Thoracic aorta (tissue), 2 donors: Measurements from ENCODE around the gene CA6. TPM values are rescaled to one million over a fixed set of nuclear protein-coding genes. Genes with fewer than 3 reads are reported as not detected.

ENCODE experiments used
- ATAC-seq: fragments of 150-250 bp; one replicate; pipeline ENCODE4 v1.8.0; 2017; ENCODE audit warnings: low read depth; ENCODE audit not compliant: insufficient number of reproducible peaks, low FRiP score
- DNase-seq: peaks from one replicate; pipeline ENCODE4 v3.0.0-alpha.2; 2020; ENCODE audit warnings: low spot score
- H3K27ac ChIP-seq, 2 donors: fragments of 200-600 bp; sonication (generic); 1 replicate in 1 of 2; 2 replicates in 1 of 2; pipeline ENCODE4 v1.5.1; 2016; ENCODE audit warnings: mild to moderate bottlenecking in 2 of 2, moderate library complexity in 2 of 2
- H3K27me3 ChIP-seq: fragments of 200-600 bp; sonication (generic); replicated peaks from 2 replicates; pipeline ENCODE4 v1.6.0; 2016; ENCODE audit warnings: mild to moderate bottlenecking; ENCODE audit not compliant: insufficient read depth
- H3K36me3 ChIP-seq: fragments of 200-600 bp; sonication (generic); one replicate; pipeline ENCODE4 v1.5.1; 2016
- H3K4me1 ChIP-seq, 2 donors: fragments of 200-600 bp; sonication (generic); 1 replicate in 1 of 2; 2 replicates in 1 of 2; pipeline versions ENCODE4 v1.5.1 to v1.6.0; 2016; ENCODE audit warnings: low read depth in 2 of 2, mild to moderate bottlenecking in 1 of 2; ENCODE audit not compliant: control insufficient read depth in 1 of 2
- H3K4me3 ChIP-seq: fragments of 200-600 bp; sonication (generic); 2 replicates; pipeline ENCODE4 v1.5.1; 2016; ENCODE audit warnings: mild to moderate bottlenecking
- H3K9me3 ChIP-seq: fragments of 200-600 bp; sonication (generic); 2 replicates; pipeline ENCODE4 v1.5.1; 2016
- total RNA-seq, 2 donors: library from RNA; depleted of rRNA; stranded (reverse); fragments of >200 nt; gene quantifications; one replicate each; pipeline versions ENCODE4 v1.1.0 to v1.2.3, GENCODE V29; 2016
- TF ChIP-seq, protein P1 (sequence below): fragments of 200-600 bp; sonication (generic); IDR thresholded peaks from one replicate; pipeline ENCODE4 v1.5.1; 2019; ENCODE audit warnings: antibody characterized with exemption

CA6 gene
- total RNA-seq, 2 donors from 2014 or later, result not detected

DNA sequence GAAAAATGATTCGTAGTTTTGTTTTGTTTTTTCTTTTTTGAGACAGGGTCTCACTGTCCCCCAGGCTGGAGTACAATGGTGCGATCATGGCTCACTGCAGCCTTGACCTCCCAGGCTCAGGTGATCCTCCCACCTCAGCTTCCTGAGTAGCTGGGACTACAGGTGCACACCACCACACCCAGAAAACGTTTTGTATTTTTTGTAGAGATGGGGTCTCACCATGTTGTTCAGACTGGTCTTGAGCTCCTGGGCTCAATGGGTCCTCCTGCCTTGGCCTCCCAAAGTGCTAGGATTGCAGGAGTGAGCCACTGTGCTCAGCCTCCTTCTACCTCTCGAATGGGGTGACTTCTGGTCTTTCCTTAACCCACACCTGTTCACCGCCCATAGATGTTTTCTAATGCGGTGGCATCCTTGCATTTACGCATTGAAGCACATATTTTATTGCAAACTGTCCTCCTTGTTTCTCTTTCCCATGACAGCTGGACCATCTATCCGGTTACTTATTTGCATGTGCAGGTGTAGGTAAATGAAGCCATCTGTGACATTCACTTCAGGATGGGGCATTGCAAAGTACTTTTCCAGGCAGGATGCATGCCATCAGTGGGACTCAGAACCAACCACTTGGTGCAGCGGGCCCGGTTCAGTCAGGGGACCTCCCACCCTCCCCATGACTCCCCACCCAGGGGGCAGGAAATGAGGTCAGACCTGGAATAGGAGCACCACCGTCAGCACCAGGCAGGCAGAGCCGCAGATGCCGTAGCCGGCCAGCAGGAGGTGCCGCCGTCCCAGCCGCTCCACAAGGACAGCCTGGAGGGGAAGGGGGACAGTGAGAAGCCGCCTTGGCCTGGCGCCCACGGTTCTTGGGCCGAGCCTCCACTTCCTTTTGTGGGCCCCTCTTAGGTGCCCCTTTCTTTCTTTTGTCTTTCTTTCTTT, 64.0 kb downstream of the CA6 start:
- Histone ChIP-seq H3K9me3 (no peaks in the 10 kb centered on the region), H3K4me3 (no peak overlapping the region), H3K4me1 (no peaks in the 10 kb centered on the region), H3K27me3 (no peaks in the 10 kb centered on the region), H3K27ac (no peak overlapping the region), H3K36me3 (no peaks in the 10 kb centered on the region)
- DNase-seq (no peak), ATAC-seq (no peak)
- TF ChIP-seq, protein P1, sequence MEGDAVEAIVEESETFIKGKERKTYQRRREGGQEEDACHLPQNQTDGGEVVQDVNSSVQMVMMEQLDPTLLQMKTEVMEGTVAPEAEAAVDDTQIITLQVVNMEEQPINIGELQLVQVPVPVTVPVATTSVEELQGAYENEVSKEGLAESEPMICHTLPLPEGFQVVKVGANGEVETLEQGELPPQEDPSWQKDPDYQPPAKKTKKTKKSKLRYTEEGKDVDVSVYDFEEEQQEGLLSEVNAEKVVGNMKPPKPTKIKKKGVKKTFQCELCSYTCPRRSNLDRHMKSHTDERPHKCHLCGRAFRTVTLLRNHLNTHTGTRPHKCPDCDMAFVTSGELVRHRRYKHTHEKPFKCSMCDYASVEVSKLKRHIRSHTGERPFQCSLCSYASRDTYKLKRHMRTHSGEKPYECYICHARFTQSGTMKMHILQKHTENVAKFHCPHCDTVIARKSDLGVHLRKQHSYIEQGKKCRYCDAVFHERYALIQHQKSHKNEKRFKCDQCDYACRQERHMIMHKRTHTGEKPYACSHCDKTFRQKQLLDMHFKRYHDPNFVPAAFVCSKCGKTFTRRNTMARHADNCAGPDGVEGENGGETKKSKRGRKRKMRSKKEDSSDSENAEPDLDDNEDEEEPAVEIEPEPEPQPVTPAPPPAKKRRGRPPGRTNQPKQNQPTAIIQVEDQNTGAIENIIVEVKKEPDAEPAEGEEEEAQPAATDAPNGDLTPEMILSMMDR, result peak; percentile 7

DNA sequence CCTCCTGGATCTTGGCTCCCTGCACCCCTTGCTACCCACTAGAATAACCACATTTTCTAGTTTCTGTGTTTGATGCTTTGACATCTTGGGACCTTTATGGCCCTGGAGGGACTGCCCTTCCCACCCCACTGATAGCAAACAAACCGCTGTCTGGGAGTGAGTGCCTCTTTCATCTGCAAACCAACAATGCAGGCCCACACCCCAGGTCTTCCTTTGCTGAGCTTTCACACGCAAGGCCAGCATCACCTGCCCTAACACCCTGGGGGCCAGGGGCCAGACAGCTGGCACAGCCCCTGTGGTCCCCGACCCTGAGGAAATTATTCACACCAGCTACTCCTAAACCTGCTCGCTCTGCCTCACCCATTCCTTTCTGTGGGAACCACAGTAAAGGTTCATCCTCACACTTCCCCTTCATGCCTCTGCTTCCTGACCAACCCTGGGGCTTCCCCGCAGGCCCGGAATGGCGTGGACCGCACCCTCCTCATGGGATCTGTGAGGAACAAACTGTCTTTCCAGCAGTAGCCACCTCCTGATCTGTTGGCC, 65.2 kb downstream of the CA6 start:
- H3K27me3 ChIP-seq, result no peaks in the 10 kb centered on the region
- no peaks in the 10 kb centered on the region for H3K36me3 ChIP-seq
- H3K27ac ChIP-seq, result no peak overlapping the region
- no peaks in the 10 kb centered on the region for H3K9me3 ChIP-seq
- TF ChIP-seq, protein P1, result no peak
- H3K4me1 ChIP-seq, result no peaks in the 10 kb centered on the region
- DNase-seq (no peak), ATAC-seq (no peak)
- H3K4me3 ChIP-seq, result no peak overlapping the region

DNA sequence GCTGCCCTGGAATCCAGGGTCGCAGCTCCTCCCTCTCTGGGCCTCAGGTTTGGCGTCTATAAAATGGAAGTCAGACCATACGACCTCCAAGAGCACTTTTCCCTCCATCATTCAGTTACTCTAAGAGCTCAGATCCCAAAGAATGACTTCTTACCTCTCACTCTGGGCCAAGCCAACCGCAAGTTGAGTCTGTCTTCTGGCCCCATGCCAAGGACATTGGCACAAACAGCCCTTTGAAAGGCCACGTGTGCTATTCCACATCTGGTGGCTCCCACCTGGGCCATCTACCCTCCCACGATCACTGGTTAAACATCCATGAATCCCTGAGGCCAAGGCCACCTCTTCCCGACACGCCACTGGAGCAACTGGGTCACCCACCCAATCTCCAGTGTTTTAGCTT, 68.2 kb downstream of the CA6 start:
- no peak overlapping the region for H3K27ac ChIP-seq
- DNase-seq (no peak), ATAC-seq (no peak)
- H3K36me3 ChIP-seq, result no peaks in the 10 kb centered on the region
- H3K9me3 ChIP-seq, result no peaks in the 10 kb centered on the region
- H3K4me3 ChIP-seq, result no peak overlapping the region
- H3K27me3 ChIP-seq, result no peaks in the 10 kb centered on the region
- TF ChIP-seq, protein P1, result no peak
- H3K4me1 ChIP-seq, result no peaks in the 10 kb centered on the region

DNA sequence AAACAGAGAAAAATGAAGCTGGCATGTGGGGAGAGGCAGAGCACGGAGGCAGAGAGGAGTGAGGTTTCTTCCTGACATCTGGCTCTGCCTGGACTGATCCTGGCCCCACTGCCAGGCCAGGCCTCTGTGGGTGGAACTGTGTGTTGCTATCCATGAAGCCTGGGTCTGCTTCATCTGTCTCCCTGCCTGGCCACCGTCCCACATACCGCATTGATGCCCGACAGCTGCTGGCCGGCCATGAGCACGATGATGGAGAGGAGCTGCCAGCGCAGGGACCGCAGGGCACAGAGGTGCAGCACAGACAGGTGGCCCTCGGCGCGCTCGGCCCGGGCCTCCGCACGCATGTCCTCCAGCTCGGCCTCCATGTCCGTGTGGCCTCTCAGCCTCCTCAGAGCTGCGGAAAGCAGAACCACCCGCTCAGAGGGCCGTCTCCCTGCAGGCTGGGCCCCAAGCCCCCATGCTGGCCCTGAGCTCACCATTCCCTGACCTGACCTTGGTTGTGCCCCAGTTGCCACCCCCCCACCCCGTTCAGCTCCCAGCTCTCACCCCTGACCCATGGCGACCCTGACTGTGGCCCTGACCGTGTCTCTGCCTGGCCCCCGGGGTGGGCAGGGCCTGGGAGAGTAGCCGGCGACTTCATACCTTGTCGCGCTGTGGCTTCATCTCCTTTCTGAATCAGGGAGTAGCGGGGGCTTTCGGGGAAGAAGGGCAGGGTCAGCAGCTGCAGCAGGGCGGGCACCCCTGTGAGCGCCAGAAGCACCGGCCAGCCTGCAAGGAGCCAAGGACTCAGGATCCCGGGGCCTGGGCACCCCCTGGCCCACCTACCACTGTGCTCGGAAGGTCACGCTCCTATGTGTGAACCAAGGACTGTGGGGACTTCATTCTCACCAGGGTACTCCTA, 69.1 kb downstream of the CA6 start:
- Histone ChIP-seq H3K36me3 (no peaks in the 10 kb centered on the region), H3K27ac (no peak overlapping the region), H3K27me3 (no peaks in the 10 kb centered on the region), H3K9me3 (no peaks in the 10 kb centered on the region), H3K4me1 (no peaks in the 10 kb centered on the region), H3K4me3 (no peak overlapping the region)
- DNase-seq (no peak), ATAC-seq (no peak)
- TF ChIP-seq, protein P1, result no peak

DNA sequence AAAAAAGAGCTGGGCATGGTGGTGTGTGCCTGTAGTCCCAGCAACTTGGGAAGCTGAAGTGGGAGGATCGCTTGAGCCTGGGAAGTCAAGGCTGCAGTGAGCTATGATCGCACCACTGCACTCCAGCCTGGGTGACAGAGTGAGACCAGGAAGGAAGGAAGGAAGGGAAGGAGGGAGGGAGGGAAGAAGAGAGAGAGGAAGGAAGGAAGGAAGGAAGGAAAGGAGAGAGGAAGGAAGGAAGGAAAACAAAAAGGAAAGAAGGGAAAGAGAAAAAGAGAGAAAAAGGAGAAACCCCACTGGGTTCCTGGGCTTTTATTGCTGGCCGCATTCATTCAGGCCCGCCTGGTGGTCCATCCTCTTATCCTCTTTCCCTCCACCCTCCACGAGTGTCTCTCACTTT, 70.8 kb downstream of the CA6 start:
- DNase-seq, result no peak
- no peak for ATAC-seq
- no peaks in the 10 kb centered on the region for H3K36me3 ChIP-seq
- no peaks in the 10 kb centered on the region for H3K27me3 ChIP-seq
- H3K9me3 ChIP-seq, result no peaks in the 10 kb centered on the region
- no peak overlapping the region for H3K27ac ChIP-seq
- H3K4me3 ChIP-seq, result no peak overlapping the region
- no peaks in the 10 kb centered on the region for H3K4me1 ChIP-seq
- TF ChIP-seq, protein P1, result no peak
